Measurements from ENCODE around the gene PDXDC1.

PDXDC1 gene

GRCh38 chr16:15051387-15051951 lies 76.6 kb downstream of the PDXDC1 start:
- TF ChIP-seq, protein P1, sequence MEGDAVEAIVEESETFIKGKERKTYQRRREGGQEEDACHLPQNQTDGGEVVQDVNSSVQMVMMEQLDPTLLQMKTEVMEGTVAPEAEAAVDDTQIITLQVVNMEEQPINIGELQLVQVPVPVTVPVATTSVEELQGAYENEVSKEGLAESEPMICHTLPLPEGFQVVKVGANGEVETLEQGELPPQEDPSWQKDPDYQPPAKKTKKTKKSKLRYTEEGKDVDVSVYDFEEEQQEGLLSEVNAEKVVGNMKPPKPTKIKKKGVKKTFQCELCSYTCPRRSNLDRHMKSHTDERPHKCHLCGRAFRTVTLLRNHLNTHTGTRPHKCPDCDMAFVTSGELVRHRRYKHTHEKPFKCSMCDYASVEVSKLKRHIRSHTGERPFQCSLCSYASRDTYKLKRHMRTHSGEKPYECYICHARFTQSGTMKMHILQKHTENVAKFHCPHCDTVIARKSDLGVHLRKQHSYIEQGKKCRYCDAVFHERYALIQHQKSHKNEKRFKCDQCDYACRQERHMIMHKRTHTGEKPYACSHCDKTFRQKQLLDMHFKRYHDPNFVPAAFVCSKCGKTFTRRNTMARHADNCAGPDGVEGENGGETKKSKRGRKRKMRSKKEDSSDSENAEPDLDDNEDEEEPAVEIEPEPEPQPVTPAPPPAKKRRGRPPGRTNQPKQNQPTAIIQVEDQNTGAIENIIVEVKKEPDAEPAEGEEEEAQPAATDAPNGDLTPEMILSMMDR (IDR thresholded peaks at IDR 0.05), result no peak
- H3K27me3 ChIP-seq, result no peaks in the 10 kb centered on the region
- H3K4me1 ChIP-seq (ENCODE audit: control insufficient read depth in 1 of 2, insufficient read depth in 1 of 2, low read depth in 1 of 2, low read length in 1 of 2), result peaks cover 18 to 31% of the 10 kb centered on the region in 2 experiments
- no peak overlapping the region for H3K27ac ChIP-seq
- H3K9me3 ChIP-seq, result no peaks in the 10 kb centered on the region
- H3K36me3 ChIP-seq, result peaks cover 8% of the 10 kb centered on the region
- no peak overlapping the region for H3K4me3 ChIP-seq (ENCODE audit: low read depth in 1 of 2, low read length in 1 of 2)

- peaks cover 18 to 32% of the 10 kb centered on the region in 2 experiments for H3K4me1 ChIP-seq (ENCODE audit: control insufficient read depth in 1 of 2, insufficient read depth in 1 of 2, low read depth in 1 of 2, low read length in 1 of 2)
- no peaks in the 10 kb centered on the region for H3K36me3 ChIP-seq
- TF ChIP-seq, protein P1 (IDR thresholded peaks at IDR 0.05), result no peak
- peak overlapping the region; percentile 35 for H3K27ac ChIP-seq
- H3K27me3 ChIP-seq, result no peaks in the 10 kb centered on the region
- H3K9me3 ChIP-seq, result no peaks in the 10 kb centered on the region
- H3K4me3 ChIP-seq (ENCODE audit: low read depth in 1 of 2, low read length in 1 of 2), result no peak overlapping the region
Measured at GRCh38 chr16:15052747-15053476, 78.1 kb downstream of the PDXDC1 start.

DNA sequence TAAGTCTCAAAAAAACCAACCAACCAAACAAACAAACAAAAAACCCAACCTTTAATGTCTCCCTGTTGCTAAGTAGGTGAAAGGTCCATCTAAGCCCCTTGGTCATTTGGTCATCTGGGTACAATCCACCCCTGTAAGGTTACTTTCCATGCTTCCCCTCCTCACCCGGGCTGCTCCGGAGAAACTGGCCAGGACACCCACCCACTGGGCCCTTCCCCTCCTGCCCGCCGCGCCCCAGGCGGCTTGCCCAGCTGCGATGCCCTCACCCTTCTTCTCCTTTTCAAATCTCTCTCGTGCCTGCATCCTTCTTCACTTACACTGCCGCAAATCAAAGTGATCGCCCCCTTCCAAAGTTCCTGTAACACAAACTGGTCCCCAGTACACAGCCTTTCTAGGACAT lies 79.1 kb downstream of the PDXDC1 start:
- no peaks in the 10 kb centered on the region for H3K9me3 ChIP-seq
- H3K36me3 ChIP-seq, result no peaks in the 10 kb centered on the region
- H3K4me3 ChIP-seq (ENCODE audit: low read depth in 1 of 2, low read length in 1 of 2), result no peak overlapping the region
- TF ChIP-seq, protein P1 (IDR thresholded peaks at IDR 0.05), result no peak
- no peaks in the 10 kb centered on the region for H3K27me3 ChIP-seq
- H3K4me1 ChIP-seq (ENCODE audit: control insufficient read depth in 1 of 2, insufficient read depth in 1 of 2, low read depth in 1 of 2, low read length in 1 of 2), result peaks cover 18 to 32% of the 10 kb centered on the region in 2 experiments
- H3K27ac ChIP-seq, result no peak overlapping the region

DNA sequence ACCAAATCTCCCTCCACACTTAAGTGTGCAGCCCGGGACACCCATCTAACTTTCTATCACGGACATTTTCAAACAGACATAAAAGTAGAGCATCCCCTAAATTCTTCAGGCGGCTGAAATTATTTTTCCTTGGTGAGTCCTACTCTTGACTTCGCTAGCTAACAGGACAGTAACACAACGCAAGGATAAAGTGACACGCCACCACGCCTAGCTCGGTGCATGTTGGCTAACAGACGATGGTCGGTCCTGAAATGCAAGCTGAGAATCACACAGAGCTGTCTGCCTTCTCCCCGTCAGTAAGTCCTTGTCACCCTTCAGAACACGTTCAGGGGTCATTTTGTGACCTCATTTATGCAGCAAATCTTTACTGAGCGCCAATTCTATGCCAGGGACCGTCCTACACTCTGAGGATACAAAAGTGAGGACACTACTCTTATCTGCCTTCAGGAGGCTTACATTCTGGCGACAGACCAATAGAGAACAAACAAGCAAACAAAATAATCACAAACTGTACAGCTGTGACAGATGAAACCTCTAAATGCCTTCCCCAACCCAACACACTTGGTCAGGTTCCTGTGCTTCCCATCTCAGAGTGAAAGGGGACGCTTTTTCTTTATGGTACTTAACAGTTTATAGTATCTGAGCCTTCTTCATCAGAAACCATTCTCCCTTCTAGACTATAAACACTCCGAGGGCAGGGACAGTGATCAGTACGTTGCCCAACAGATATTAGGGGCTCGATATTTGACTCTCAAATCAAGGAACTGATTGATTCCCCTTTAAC lies 79.7 kb downstream of the PDXDC1 start:
- Histone ChIP-seq H3K4me1 (ENCODE audit: control insufficient read depth in 1 of 2, insufficient read depth in 1 of 2, low read depth in 1 of 2, low read length in 1 of 2) (peaks cover 18 to 32% of the 10 kb centered on the region in 2 experiments), H3K36me3 (no peaks in the 10 kb centered on the region), H3K27ac (no peak overlapping the region), H3K27me3 (no peaks in the 10 kb centered on the region), H3K9me3 (no peaks in the 10 kb centered on the region), H3K4me3 (ENCODE audit: low read depth in 1 of 2, low read length in 1 of 2) (peak overlapping the region; percentile 85 to 95)
- TF ChIP-seq, protein P1 (IDR thresholded peaks at IDR 0.05), result no peak

DNA sequence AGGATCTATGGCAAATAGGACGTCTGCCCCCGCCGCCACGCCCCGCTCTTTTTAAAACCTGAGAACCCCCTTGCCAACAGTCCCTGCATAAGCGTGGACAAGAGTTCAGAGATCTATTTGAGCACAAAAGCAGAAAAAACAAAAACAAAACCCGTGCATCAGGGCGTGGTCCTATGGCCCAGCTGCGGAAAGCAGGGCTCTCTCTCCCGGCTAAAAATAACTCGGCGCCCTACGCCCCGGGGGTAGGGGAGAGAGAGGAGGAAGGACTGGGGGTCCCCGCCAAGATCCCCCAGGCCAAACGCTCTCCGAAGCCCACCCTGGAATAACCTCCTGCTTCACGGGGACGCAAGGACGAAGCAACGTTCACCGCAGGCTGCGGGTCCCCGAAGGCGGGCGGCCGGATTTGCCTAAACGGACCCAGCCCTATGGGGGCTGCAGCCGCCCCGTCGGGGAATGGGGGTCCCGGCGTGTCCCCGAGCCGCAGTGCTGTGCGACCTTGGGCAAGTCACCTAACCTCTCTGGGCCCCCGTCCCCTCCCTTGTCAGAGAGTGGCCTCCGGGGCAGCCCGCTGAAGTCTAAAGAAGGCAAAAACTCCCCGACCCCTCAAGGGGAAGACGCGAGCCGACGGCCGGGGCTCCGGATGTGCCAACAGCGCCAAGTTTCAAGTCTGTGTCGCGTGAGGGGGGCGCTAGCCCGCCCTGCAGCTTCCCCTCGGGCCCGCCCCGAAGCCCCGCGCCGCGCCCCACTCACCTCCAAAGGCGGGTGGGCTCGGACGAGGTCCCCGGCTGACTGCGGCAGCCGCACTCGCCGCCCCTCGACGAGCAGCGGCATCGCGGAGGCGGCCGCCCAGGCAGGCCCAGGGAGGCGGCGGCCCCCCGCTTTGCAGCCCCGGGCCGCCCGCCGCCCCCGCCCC lies 80.6 kb downstream of the PDXDC1 start:
- H3K27me3 ChIP-seq, result no peaks in the 10 kb centered on the region
- H3K4me3 ChIP-seq (ENCODE audit: low read depth in 1 of 2, low read length in 1 of 2), result peak overlapping the region; percentile 85 to 95
- TF ChIP-seq, protein P1 (IDR thresholded peaks at IDR 0.05), result no peak
- H3K9me3 ChIP-seq, result no peaks in the 10 kb centered on the region
- H3K4me1 ChIP-seq (ENCODE audit: control insufficient read depth in 1 of 2, insufficient read depth in 1 of 2, low read depth in 1 of 2, low read length in 1 of 2), result peaks cover 23 to 36% of the 10 kb centered on the region in 2 experiments
- peak overlapping the region; percentile 50 for H3K27ac ChIP-seq
- H3K36me3 ChIP-seq, result no peaks in the 10 kb centered on the region
